ENCODE data around the gene PISD.

DNA sequence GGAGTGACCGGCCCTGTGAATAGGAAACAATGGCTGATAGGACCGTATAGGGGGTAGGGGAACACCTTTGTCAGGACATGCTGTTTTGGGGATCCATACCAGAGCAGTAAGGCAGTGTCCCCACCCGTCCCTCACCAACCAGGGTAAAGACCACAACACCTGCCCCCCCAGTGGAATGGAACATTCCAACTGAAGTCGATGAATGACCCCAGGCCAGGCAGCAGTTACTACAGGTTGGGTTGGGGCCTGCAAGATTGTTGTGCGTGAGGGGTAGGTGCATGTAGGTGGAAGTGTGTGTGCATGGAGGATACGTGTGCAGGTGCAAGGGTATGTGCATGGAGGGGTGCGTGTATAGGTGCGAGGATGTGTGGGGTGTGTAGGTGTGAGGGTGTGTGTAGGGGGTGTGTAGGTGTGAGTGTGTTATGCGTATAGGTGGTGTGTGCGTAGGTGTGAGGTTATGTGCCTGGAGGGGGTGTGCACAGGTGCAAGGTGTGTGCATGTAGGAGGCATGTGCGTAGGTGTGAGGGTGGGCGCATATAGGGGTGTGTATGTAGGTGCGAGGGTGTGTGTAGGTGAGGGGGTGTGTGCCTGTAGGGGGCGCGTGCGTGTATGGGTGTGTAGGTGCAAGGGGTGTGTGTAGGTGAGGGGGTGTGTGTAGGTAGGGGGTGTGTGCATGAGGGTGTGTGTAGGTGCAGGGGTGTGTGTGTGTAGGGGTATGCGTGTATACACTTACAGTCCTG, 32.9 kb downstream of the PISD start:
- peak; percentile 41 for TF ChIP-seq CTCF (conservative IDR thresholded peaks at IDR 0.05; ENCODE audit: low read length)
- no peak for TF ChIP-seq EZH2phosphoT487 (IDR thresholded peaks at IDR 0.05; ENCODE audit: borderline replicate concordance)
